SK-N-SH treated with all-trans-retinoic acid at 6 μM for 48 hours (cell line): ENCODE data around the gene ACE.

ENCODE experiments used
- ATAC-seq: fragments of 200-7000 bp; cut with Tn5 transposase; 3 replicates; pipeline ENCODE4 v1.9.1; 2020; ENCODE audit warnings: mild to moderate bottlenecking, moderate library complexity
- ARNTL ChIP-seq: fragments of 450-650 bp; formaldehyde crosslinking; IDR thresholded peaks from 2 replicates; pipeline ENCODE4 v1.5.0; 2020; ENCODE audit warnings: low read depth, mild to moderate bottlenecking, moderate library complexity, borderline replicate concordance
- CREB5 ChIP-seq: fragments of 250-450 bp; sonication (Bioruptor Pico); IDR thresholded peaks from 2 replicates; pipeline ENCODE4 v1.5.1; 2020; ENCODE audit warnings: low read depth, mild to moderate bottlenecking, moderate library complexity
- CSDC2 ChIP-seq: fragments of 250-450 bp; sonication (Bioruptor Pico); IDR thresholded peaks from 2 replicates; pipeline ENCODE4 v1.5.0; 2020; ENCODE audit warnings: mild to moderate bottlenecking, moderate library complexity
- CSRNP3 ChIP-seq: fragments of 250-450 bp; sonication (Bioruptor Pico); IDR thresholded peaks from 2 replicates; pipeline ENCODE4 v1.5.1; 2021; ENCODE audit warnings: mild to moderate bottlenecking, moderate library complexity
- ESRRG ChIP-seq: fragments of 250-450 bp; sonication (Bioruptor Pico); IDR thresholded peaks from 2 replicates; pipeline ENCODE4 v1.6.1; 2021; ENCODE audit warnings: mild to moderate bottlenecking
- GLIS3 ChIP-seq: fragments of 250-450 bp; sonication (Bioruptor Pico); IDR thresholded peaks from 2 replicates; pipeline ENCODE4 v1.5.0; 2020; ENCODE audit warnings: mild to moderate bottlenecking, moderate library complexity
- ISL1 ChIP-seq: fragments of 250-450 bp; sonication (Bioruptor Pico); IDR thresholded peaks from 2 replicates; pipeline ENCODE4 v2.1.2; 2022; ENCODE audit warnings: mild to moderate bottlenecking, moderate library complexity
- OSR1 ChIP-seq: fragments of 250-450 bp; sonication (Bioruptor Pico); IDR thresholded peaks from 2 replicates; pipeline ENCODE4 v1.8.0; 2022; ENCODE audit warnings: moderate library complexity, mild to moderate bottlenecking, inconsistent platforms
- PATZ1 ChIP-seq: fragments of 250-450 bp; sonication (Bioruptor Pico); IDR thresholded peaks from 2 replicates; pipeline ENCODE4 v1.8.0; 2020; ENCODE audit warnings: mild to moderate bottlenecking, moderate library complexity, borderline replicate concordance
- POU6F1 ChIP-seq: fragments of 250-450 bp; sonication (Bioruptor Pico); IDR thresholded peaks from 2 replicates; pipeline ENCODE4 v1.8.0; 2021; ENCODE audit warnings: low read depth, mild to moderate bottlenecking, moderate library complexity, borderline replicate concordance
- PPARA ChIP-seq: fragments of 250-450 bp; sonication (Bioruptor Pico); IDR thresholded peaks from 2 replicates; pipeline ENCODE4 v1.5.0; 2020; ENCODE audit warnings: mild to moderate bottlenecking, borderline replicate concordance
- RARB ChIP-seq: fragments of 250-450 bp; sonication (Bioruptor Pico); IDR thresholded peaks from 2 replicates; pipeline ENCODE4 v1.8.0; 2021; ENCODE audit warnings: mild to moderate bottlenecking, moderate library complexity
- TCF4 ChIP-seq: fragments of 250-450 bp; sonication (Bioruptor Pico); IDR thresholded peaks from 2 replicates; pipeline ENCODE4 v1.8.0; 2021; ENCODE audit warnings: mild to moderate bottlenecking, moderate library complexity, borderline replicate concordance
- TOX ChIP-seq: fragments of 250-450 bp; sonication (Bioruptor Pico); IDR thresholded peaks from 2 replicates; pipeline ENCODE4 v1.8.0; 2021; ENCODE audit warnings: mild to moderate bottlenecking, moderate library complexity, borderline replicate concordance
- TSHZ2 ChIP-seq: fragments of 250-450 bp; sonication (Bioruptor Pico); IDR thresholded peaks from 2 replicates; pipeline ENCODE4 v1.5.0; 2020; ENCODE audit warnings: mild to moderate bottlenecking, moderate library complexity
- ZFP3 ChIP-seq: fragments of 250-450 bp; sonication (Bioruptor Pico); IDR thresholded peaks from 2 replicates; pipeline ENCODE4 v1.5.0; 2020; ENCODE audit warnings: mild to moderate bottlenecking, moderate library complexity
- ZFP30 ChIP-seq: fragments of 450-650 bp; formaldehyde crosslinking; IDR thresholded peaks from 2 replicates; pipeline ENCODE4 v1.5.0; 2022; ENCODE audit warnings: mild to moderate bottlenecking, moderate library complexity
- ZNF565 ChIP-seq: fragments of 450-650 bp; formaldehyde crosslinking; conservative IDR thresholded peaks from 2 replicates; pipeline ENCODE4 v1.5.0; 2020; ENCODE audit warnings: low read depth, mild to moderate bottlenecking, moderate library complexity
- ZNF70 ChIP-seq: fragments of 450-650 bp; formaldehyde crosslinking; IDR thresholded peaks from 2 replicates; pipeline ENCODE4 v1.5.0; 2020; ENCODE audit warnings: mild to moderate bottlenecking, moderate library complexity
- ZNF8 ChIP-seq: fragments of 450-650 bp; formaldehyde crosslinking; IDR thresholded peaks from 2 replicates; pipeline ENCODE4 v1.5.0; 2020; ENCODE audit warnings: mild to moderate bottlenecking, moderate library complexity

Gene ACE

GRCh38 chr17:63537991-63538692 is 61.3 kb downstream of the ACE start (continued):
- no peak for TF ChIP-seq CSRNP3

GRCh38 chr17:63538693-63539595 is 62.1 kb downstream of the ACE start:
- ATAC-seq, result no peak

More at GRCh38 chr17:63538693-63539595, 62.1 kb downstream of the ACE start:
- no peak for TF ChIP-seq GLIS3
- no peak for TF ChIP-seq CSRNP3
- no peak for TF ChIP-seq TCF4 (CRISPR knock-in tag)
- TF ChIP-seq ESRRG (CRISPR knock-in tag), result no peak
- TF ChIP-seq ZNF8 (CRISPR knock-in tag), result no peak
- no peak for TF ChIP-seq PATZ1 (CRISPR knock-in tag)
- TF ChIP-seq ZNF565, result no peak
- no peak for TF ChIP-seq PPARA (CRISPR knock-in tag)
- TF ChIP-seq ZNF70 (CRISPR knock-in tag), result no peak
- no peak for TF ChIP-seq OSR1
- TF ChIP-seq TOX (CRISPR knock-in tag), result no peak
- TF ChIP-seq ISL1 (CRISPR knock-in tag), result no peak
- no peak for TF ChIP-seq ARNTL (CRISPR knock-in tag)
- TF ChIP-seq ZFP3 (CRISPR knock-in tag), result no peak
- TF ChIP-seq RARB (CRISPR knock-in tag), result no peak
- no peak for TF ChIP-seq ZFP30 (CRISPR knock-in tag)
- TF ChIP-seq TSHZ2, result no peak
- TF ChIP-seq CSDC2, result no peak
- no peak for TF ChIP-seq CREB5 (CRISPR knock-in tag)
- no peak for TF ChIP-seq POU6F1 (CRISPR knock-in tag)
